ENCODE data around the gene CMSS1.

GRCh38 chr3:100068826-100069225, 251.2 kb downstream of the CMSS1 start:
- TF ChIP-seq CTCF (IDR thresholded peaks at IDR 0.05): peak; percentile 57 to 74 (median 62)
- no peak for TF ChIP-seq POLR2A (IDR thresholded peaks at IDR 0.05)
